Esophagus muscularis mucosa (tissue), 4 donors: ENCODE data around the gene TUBB2B. TPM values are rescaled to one million over a fixed set of nuclear protein-coding genes. Genes with fewer than 3 reads are reported as not detected.

Source experiments
- DNase-seq: peaks from one replicate; pipeline ENCODE4 v3.0.0-alpha.2; 2017; ENCODE audit errors: extremely low spot score
- H3K27ac ChIP-seq, 4 donors: fragments of 200-600 bp; sonication (generic); replicated peaks in 1 of 4; 1 replicate in 3 of 4; 2 replicates in 1 of 4; pipeline ENCODE4 v1.5.1; 2016 to 2019; ENCODE audit warnings: mild to moderate bottlenecking in 1 of 4
- H3K27me3 ChIP-seq, 4 donors: fragments of 200-600 bp; sonication (generic); one replicate each; pipeline versions ENCODE4 v1.5.1 to v1.6.0; 2016 to 2019
- H3K36me3 ChIP-seq, 4 donors: fragments of 200-600 bp; sonication (generic); one replicate each; pipeline ENCODE4 v1.5.1; 2016 to 2019
- H3K4me1 ChIP-seq, 4 donors: fragments of 200-600 bp; sonication (generic); one replicate each; pipeline ENCODE4 v1.5.1; 2016 to 2019
- H3K4me3 ChIP-seq, 4 donors: fragments of 200-600 bp; sonication (generic); 1 replicate in 2 of 4; 2 replicates in 2 of 4; pipeline ENCODE4 v1.5.1; 2016 to 2019; ENCODE audit warnings: mild to moderate bottlenecking in 4 of 4, moderate library complexity in 1 of 4
- H3K9me3 ChIP-seq, 4 donors: fragments of 200-600 bp; sonication (generic); 1 replicate in 3 of 4; 2 replicates in 1 of 4; pipeline ENCODE4 v1.5.1; 2016 to 2019
- CTCF ChIP-seq, 3 experiments: fragments of 200-600 bp in 2 of 3; fragments of 450-650 bp in 1 of 3; sonication (generic) in 2 of 3; IDR thresholded peaks; one replicate each; pipeline ENCODE4 v1.5.1; 2017 to 2019; ENCODE audit warnings: antibody characterized with exemption in 3 of 3, mild to moderate bottlenecking in 2 of 3, moderate library complexity in 1 of 3
- EP300 ChIP-seq: sonication (generic); formaldehyde crosslinking; IDR thresholded peaks from one replicate; pipeline ENCODE4 v1.6.1; 2017; ENCODE audit warnings: antibody characterized with exemption
- POLR2A ChIP-seq: fragments of 450-650 bp; IDR thresholded peaks from one replicate; pipeline ENCODE4 v1.6.1; 2017; ENCODE audit warnings: antibody characterized with exemption, moderate library complexity, mild to moderate bottlenecking, low read depth
- POLR2AphosphoS5 ChIP-seq, 2 donors: sonication (generic); formaldehyde crosslinking; IDR thresholded peaks; one replicate each; pipeline ENCODE4 v1.6.1; 2017; ENCODE audit warnings: antibody characterized with exemption in 2 of 2
- WGBS: methylation state at CpG from one replicate; pipeline ENCODE4 v1.1.5; 2018; 5-methylcytosine and 5-hydroxymethylcytosine counted together
- intact Hi-C: fragments of 100-400 bp; cut with DNase I; formaldehyde crosslinking; loops from one replicate; pipeline ENCODE4 v1.15.1; 2023
- total RNA-seq, 4 donors: library from RNA; depleted of rRNA; stranded (reverse); fragments of >200 nt; gene quantifications; one replicate each; pipeline versions ENCODE4 v1.1.0 to v1.2.1, GENCODE V29; 2016

Gene TUBB2B
- total RNA-seq, 4 donors from 2014 or later, result 12.0 to 35.8 (median 20.9) TPM

GRCh38 chr6:3214898-3215297 lies 12.6 kb downstream of the TUBB2B start:
- WGBS, result 56% methylated on average over 3 of the region's 3 CpGs
- Histone ChIP-seq H3K36me3 (no peaks in the 10 kb centered on the region), H3K27ac (no peak overlapping the region), H3K27me3 (no peaks in the 10 kb centered on the region), H3K4me3 (no peak overlapping the region), H3K9me3 (no peaks in the 10 kb centered on the region), H3K4me1 (peaks cover 0 to 23% (median 15%) of the 10 kb centered on the region in 4 donors)
- intact Hi-C loops, result no loop called here
- no peak for DNase-seq
- TF ChIP-seq CTCF (IDR thresholded peaks at IDR 0.05), result no peak
- TF ChIP-seq EP300, result no peak
- no peak for TF ChIP-seq POLR2A
- no peak for TF ChIP-seq POLR2AphosphoS5 (IDR thresholded peaks at IDR 0.05)

- no peak for TF ChIP-seq POLR2AphosphoS5 (IDR thresholded peaks at IDR 0.05)
- TF ChIP-seq CTCF (IDR thresholded peaks at IDR 0.05), result no peak
- TF ChIP-seq EP300, result no peak
- TF ChIP-seq POLR2A, result no peak
- no peak for DNase-seq
- intact Hi-C loops, result no loop called here
These were observed 14.1 kb downstream of the TUBB2B start for GRCh38 chr6:3213334-3213695.

GRCh38 chr6:3212261-3212660 lies 15.2 kb downstream of the TUBB2B start:
- Histone ChIP-seq H3K36me3 (no peaks in the 10 kb centered on the region), H3K27me3 (no peaks in the 10 kb centered on the region), H3K4me1 (peaks cover 0 to 40% (median 34%) of the 10 kb centered on the region in 4 donors), H3K4me3 (no peak overlapping the region), H3K27ac (peak overlapping the region; percentile 59 to 79 (median 72)), H3K9me3 (no peaks in the 10 kb centered on the region)
- WGBS, result 94% methylated on average over 6 of the region's 6 CpGs
- TF ChIP-seq EP300 (no peak), POLR2AphosphoS5 (IDR thresholded peaks at IDR 0.05) (no peak), POLR2A (no peak), CTCF (IDR thresholded peaks at IDR 0.05) (no peak)
- intact Hi-C loops, result no loop called here
- no peak for DNase-seq

More at GRCh38 chr6:3213334-3213695, 14.1 kb downstream of the TUBB2B start:
- no peaks in the 10 kb centered on the region for H3K9me3 ChIP-seq
- H3K27ac ChIP-seq, result no peak overlapping the region
- no peaks in the 10 kb centered on the region for H3K36me3 ChIP-seq
- H3K27me3 ChIP-seq, result no peaks in the 10 kb centered on the region
- WGBS, result 92% methylated on average over 2 of the region's 2 CpGs
- peaks cover 0 to 37% (median 27%) of the 10 kb centered on the region in 4 donors for H3K4me1 ChIP-seq
- no peak overlapping the region for H3K4me3 ChIP-seq

GRCh38 chr6:3211681-3212080 lies 15.8 kb downstream of the TUBB2B start:
- WGBS, result 60% methylated on average over 5 of the region's 5 CpGs
- no peak for DNase-seq

More at GRCh38 chr6:3211681-3212080, 15.8 kb downstream of the TUBB2B start:
- intact Hi-C loops, result no loop called here
- TF ChIP-seq EP300, result no peak
- TF ChIP-seq POLR2AphosphoS5 (IDR thresholded peaks at IDR 0.05), result peak; percentile 20 to 52
- no peak for TF ChIP-seq CTCF (IDR thresholded peaks at IDR 0.05)
- no peak for TF ChIP-seq POLR2A
- Histone ChIP-seq H3K4me3 (no peak overlapping the region), H3K27ac (peak overlapping the region; percentile 59 to 79 (median 72)), H3K36me3 (no peaks in the 10 kb centered on the region), H3K4me1 (peaks cover 0 to 40% (median 34%) of the 10 kb centered on the region in 4 donors), H3K27me3 (no peaks in the 10 kb centered on the region), H3K9me3 (no peaks in the 10 kb centered on the region)
